Right cardiac atrium (tissue), 5 donors: ENCODE data around the gene YLPM1. TPM values are rescaled to one million over a fixed set of nuclear protein-coding genes. Genes with fewer than 3 reads are reported as not detected.

ENCODE experiments used
- ATAC-seq, 2 donors: fragments of 200-7000 bp; cut with Tn5 transposase; one replicate each; pipeline versions ENCODE4 v1.8.0 to v1.9.1; 2020; ENCODE audit warnings: moderate library complexity in 2 of 2, mild to moderate bottlenecking in 1 of 2
- DNase-seq, 3 donors: peaks; one replicate each; pipeline ENCODE4 v3.0.0-alpha.2; 2020
- H3K27ac ChIP-seq: one replicate; pipeline ENCODE4 v1.5.1; 2013; ENCODE audit warnings: mild to moderate bottlenecking, low read length, control low read depth, moderate library complexity
- H3K27me3 ChIP-seq: one replicate; pipeline ENCODE4 v1.6.1; 2013; ENCODE audit not compliant: control insufficient read depth, insufficient read depth
- H3K4me1 ChIP-seq: one replicate; pipeline ENCODE4 v1.6.1; 2013; ENCODE audit warnings: low read length; ENCODE audit not compliant: control insufficient read depth, insufficient read depth
- H3K4me3 ChIP-seq: one replicate; pipeline ENCODE4 v1.5.1; 2013; ENCODE audit warnings: low read length, control low read depth
- H3K9me3 ChIP-seq: one replicate; pipeline ENCODE4 v1.6.1; 2013; ENCODE audit warnings: low read length; ENCODE audit not compliant: control insufficient read depth
- WGBS: extraction: QIAGEN DNeasy Blood & Tissue Kit; methylation state at CpG from one replicate; pipeline ENCODE4 v1.1.7; 2013; 5-methylcytosine and 5-hydroxymethylcytosine counted together
- intact Hi-C, 4 donors: fragments of 100-400 bp; cut with DNase I; formaldehyde crosslinking; loops; one replicate each; pipeline versions ENCODE4 v1.11.0 to v1.14.0; 2022 to 2023
- long read RNA-seq, 4 donors: library from polyadenylated mRNA; unstranded; transcript quantifications; one replicate each; pipeline ENCODE4 v2.0.0, GENCODE V29; 2020 to 2021
- polyA plus RNA-seq: library from polyadenylated mRNA; stranded (reverse); fragments of 200-250 nt; gene quantifications from one replicate; pipeline ENCODE4 v1.2.3, GENCODE V29; 2013
- total RNA-seq, 4 donors: library from RNA; stranded (reverse); fragmentation: NEBNext Ultra II Directional; extraction: Animal tissue kit (Norgen Biotek cat#: 25700); gene quantifications; one replicate each; pipeline ENCODE4 v1.2.1, GENCODE V29; 2021
- donor health status: healthy with polysubstance abuse.
- donor health status: DM: no; HTN: yes; CAD: no.
- donor health status: DM: no; HTN: no; CAD: no.
- donor health status: DM: no; HTN: yes; CAD: no; lungs with severe emphysema.
- donor health status: DM: yes; HTN: yes; CAD: no.

Gene YLPM1
- total RNA-seq (10 to 100 TPM; 31.4 to 36.3 (median 34.4) TPM), polyA plus RNA-seq (15.5 TPM)
- long read RNA-seq, donor 1, partial matches to known transcripts: 18 of 18 reads
- long read RNA-seq, donor 1, other reads (novel, unspliced or antisense): 0 of 18 reads
- long read RNA-seq, donor 2, partial matches to known transcripts: 3 of 4 reads
- long read RNA-seq, donor 2, other reads (novel, unspliced or antisense): 1 of 4 reads
- long read RNA-seq, donor 3, partial matches to known transcripts: 25 of 26 reads
- long read RNA-seq, donor 3, other reads (novel, unspliced or antisense): 1 of 26 reads
- long read RNA-seq, donor 4, partial matches to known transcripts: 4 of 4 reads
- long read RNA-seq, donor 4, other reads (novel, unspliced or antisense): 0 of 4 reads

DNA sequence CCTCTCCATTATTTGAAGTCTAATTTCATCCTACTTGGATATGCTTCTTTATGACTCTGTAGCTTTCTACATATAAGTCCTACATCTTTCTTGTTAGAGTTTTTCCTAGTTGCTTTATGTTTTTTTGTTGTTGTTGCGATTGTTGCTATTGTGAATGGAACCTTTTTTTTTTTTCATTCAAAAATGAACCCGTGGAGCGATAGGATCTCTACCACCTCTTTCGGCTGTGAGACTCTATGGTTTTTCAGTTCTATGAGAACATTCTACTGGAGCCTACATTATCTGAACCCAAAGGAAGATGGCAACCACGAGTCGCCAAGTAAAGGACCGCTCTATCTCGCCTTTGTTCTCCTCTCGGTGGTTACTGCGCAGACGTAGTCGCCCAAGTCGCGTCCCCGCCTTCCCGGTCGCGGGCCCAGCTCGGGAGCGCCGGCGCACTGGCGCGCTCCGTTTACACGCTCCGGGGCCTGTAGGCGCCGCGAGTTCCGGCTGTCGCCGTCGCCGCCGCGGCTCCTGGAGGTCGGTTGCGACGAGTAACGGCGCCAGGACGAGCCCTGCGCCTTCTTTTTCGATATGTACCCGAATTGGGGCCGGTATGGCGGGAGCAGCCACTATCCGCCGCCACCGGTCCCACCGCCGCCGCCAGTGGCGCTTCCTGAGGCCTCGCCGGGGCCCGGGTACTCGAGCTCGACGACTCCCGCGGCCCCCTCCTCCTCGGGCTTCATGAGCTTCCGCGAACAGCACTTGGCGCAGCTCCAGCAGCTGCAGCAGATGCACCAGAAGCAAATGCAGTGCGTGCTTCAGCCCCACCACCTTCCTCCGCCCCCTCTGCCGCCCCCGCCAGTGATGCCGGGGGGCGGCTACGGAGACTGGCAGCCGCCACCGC is at the start of gene YLPM1:
YLPM1 (plus strand) TSS at position 400 of the 886 bp plus-strand sequence; CDS start at position 574, 174 bp downstream.
- under 1% methylated on average over 76 of the region's 76 CpGs for WGBS
- peak; percentile 92 to 96 (median 95) for DNase-seq
- peak within 1 kb of the TSS; percentile 91 for H3K4me3 ChIP-seq
- no peaks in the 10 kb centered on the region for H3K9me3 ChIP-seq
- peak; percentile 98 to 99 for ATAC-seq
- peak within 1 kb of the TSS; percentile 85 for H3K27ac ChIP-seq
- intact Hi-C loops: no loop called here
- no peaks in the 10 kb centered on the region for H3K27me3 ChIP-seq
- H3K4me1 ChIP-seq: peaks cover 3% of the 10 kb centered on the region

DNA sequence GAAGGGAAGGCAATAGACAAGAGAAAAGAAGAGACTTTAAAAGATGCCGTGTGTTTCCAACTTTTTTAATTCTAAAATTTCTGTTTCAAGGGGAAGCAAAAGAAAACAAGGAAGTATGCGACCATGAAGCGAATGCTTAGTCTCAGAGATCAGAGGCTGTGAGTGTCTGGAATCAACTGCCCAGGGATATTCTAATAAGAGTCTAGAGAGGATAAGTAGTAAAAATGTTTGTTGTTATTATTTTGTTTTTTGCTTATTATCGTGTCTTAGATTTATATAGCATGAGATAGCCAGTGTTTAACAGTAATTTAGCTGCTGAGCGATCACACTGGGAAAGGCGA is 49.8 kb upstream of the YLPM1 start:
- DNase-seq: no peak
- Histone ChIP-seq H3K27ac (no peak overlapping the region), H3K27me3 (no peaks in the 10 kb centered on the region), H3K9me3 (no peaks in the 10 kb centered on the region), H3K4me1 (no peaks in the 10 kb centered on the region), H3K4me3 (peak overlapping the region; percentile 100)
- WGBS: 11% methylated on average over 6 of the region's 6 CpGs
- intact Hi-C loops: loop anchor here in 1 of 4 donors (10.0 kb wide), 1 partner anchor 99 kb away; the partner anchor contains the start of gene LTBP2
- no peak for ATAC-seq

- Histone ChIP-seq H3K4me1 (no peaks in the 10 kb centered on the region), H3K4me3 (no peak overlapping the region), H3K27ac (no peak overlapping the region), H3K9me3 (no peaks in the 10 kb centered on the region), H3K27me3 (no peaks in the 10 kb centered on the region)
- no peak for ATAC-seq
- intact Hi-C loops: no loop called here
- no peak for DNase-seq
Observed at GRCh38 chr14:74720526-74720925, 42.6 kb upstream of the YLPM1 start.

- Histone ChIP-seq H3K9me3 (no peaks in the 10 kb centered on the region), H3K4me3 (no peak overlapping the region), H3K27me3 (no peaks in the 10 kb centered on the region), H3K4me1 (no peaks in the 10 kb centered on the region), H3K27ac (no peak overlapping the region)
- ATAC-seq: no peak
- WGBS: 86% methylated on average over 3 of the region's 3 CpGs
- DNase-seq: no peak
- intact Hi-C loops: no loop called here
Observed at GRCh38 chr14:74723134-74723533, 40.0 kb upstream of the YLPM1 start.

DNA sequence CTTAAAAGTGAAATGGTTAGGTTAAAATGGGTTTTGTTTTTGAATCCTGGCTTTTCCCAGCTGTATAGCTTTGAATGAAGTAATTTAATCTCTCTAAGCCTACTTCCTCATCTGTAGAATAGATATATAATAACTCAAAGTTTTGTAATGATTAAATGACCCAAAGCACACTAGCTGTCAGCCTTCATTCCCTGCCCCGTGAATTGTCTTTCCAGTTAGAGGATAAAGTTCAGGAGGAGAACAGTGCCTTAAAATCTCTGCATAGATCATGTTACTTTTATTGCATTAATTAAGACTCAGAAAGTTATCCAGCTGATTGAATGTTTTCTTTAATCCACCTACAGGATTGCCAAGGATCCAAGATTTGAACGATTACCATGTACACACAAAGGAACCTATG is 30.7 kb upstream of the YLPM1 start:
- intact Hi-C loops: no loop called here
- Histone ChIP-seq H3K4me1 (no peaks in the 10 kb centered on the region), H3K27me3 (no peaks in the 10 kb centered on the region), H3K27ac (no peak overlapping the region), H3K9me3 (no peaks in the 10 kb centered on the region), H3K4me3 (no peak overlapping the region)
- ATAC-seq: no peak
- WGBS: 92% methylated on average over 2 of the region's 2 CpGs
- no peak for DNase-seq

- no peak for ATAC-seq
- no peaks in the 10 kb centered on the region for H3K4me1 ChIP-seq
- intact Hi-C loops: no loop called here
- H3K27me3 ChIP-seq: no peaks in the 10 kb centered on the region
- 88% methylated on average over 3 of the region's 3 CpGs for WGBS
- H3K27ac ChIP-seq: no peak overlapping the region
- no peaks in the 10 kb centered on the region for H3K9me3 ChIP-seq
- DNase-seq: no peak
- no peak overlapping the region for H3K4me3 ChIP-seq
Observed at GRCh38 chr14:74733221-74733620, 29.9 kb upstream of the YLPM1 start.

GRCh38 chr14:74735125-74735524 is 28.0 kb upstream of the YLPM1 start:
- H3K9me3 ChIP-seq: no peaks in the 10 kb centered on the region
- no peaks in the 10 kb centered on the region for H3K4me1 ChIP-seq
- DNase-seq (no peak), ATAC-seq (no peak)
- no peak overlapping the region for H3K27ac ChIP-seq
- intact Hi-C loops: no loop called here
- 95% methylated on average over 4 of the region's 4 CpGs for WGBS
- H3K27me3 ChIP-seq: no peaks in the 10 kb centered on the region
- H3K4me3 ChIP-seq: no peak overlapping the region

GRCh38 chr14:74737753-74738325 is 25.3 kb upstream of the YLPM1 start:
- ATAC-seq (no peak), DNase-seq (no peak)
- Histone ChIP-seq H3K4me1 (no peaks in the 10 kb centered on the region), H3K27ac (no peak overlapping the region), H3K4me3 (no peak overlapping the region), H3K9me3 (no peaks in the 10 kb centered on the region), H3K27me3 (no peaks in the 10 kb centered on the region)
- intact Hi-C loops: no loop called here
- whole genome bisulfite sequencing: 97% methylated on average over 4 of the region's 4 CpGs

DNA sequence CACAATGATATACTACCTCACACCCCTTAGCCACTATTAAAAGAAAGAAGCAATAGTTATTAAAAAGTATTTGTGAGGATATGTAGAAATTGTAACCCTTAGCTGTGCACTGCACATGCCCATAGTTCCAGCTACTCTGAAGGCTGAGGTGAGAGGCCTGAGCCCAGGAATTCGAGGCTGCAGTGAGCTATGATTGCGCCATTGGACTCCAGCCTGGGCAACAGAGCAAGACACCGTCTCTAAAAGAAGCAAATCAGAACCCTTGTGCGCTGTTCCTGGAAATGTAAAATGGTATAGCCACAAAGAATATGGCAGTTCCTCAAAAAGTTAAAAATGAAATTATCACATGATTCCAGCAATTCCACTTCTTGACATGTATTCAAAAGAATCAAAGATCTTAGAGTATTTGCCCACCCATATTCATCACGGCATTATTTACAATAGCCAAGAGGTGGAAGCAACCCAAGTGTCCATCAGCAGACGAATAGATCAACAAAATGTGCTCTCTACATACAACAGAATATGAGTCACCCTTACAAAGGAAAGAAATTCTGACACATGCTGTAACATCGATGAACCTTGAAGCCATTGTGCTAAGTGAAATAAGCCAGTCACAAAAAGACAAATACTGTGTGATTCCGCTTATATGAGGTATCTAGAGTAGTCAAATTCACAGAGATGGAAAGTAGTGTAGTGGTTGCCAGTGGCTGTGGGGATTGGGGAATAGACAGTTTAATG is 23.7 kb upstream of the YLPM1 start:
- Histone ChIP-seq H3K9me3 (no peaks in the 10 kb centered on the region), H3K4me1 (no peaks in the 10 kb centered on the region), H3K27me3 (no peaks in the 10 kb centered on the region), H3K27ac (no peak overlapping the region), H3K4me3 (no peak overlapping the region)
- no peak for ATAC-seq
- intact Hi-C loops: no loop called here
- no peak for DNase-seq
- WGBS: 96% methylated on average over 8 of the region's 8 CpGs

DNA sequence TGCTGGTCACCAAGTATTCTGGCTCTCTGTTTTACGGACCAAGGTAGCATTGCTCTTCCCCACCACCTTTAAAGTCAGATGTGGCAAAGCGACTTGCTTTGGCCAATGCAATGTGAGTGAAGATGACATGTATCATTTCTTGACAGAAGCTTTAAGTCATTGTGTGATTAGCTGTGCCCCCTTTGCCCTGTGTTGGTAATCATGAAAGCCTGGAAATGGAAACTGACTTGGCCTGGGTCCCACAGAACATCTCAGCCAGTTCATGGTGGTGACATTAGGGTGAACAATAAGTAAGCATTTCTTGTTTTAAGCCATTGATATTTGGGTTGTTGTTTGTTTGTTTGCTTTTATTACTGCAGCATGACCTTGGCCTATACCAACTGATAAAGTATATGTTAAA is 15.9 kb upstream of the YLPM1 start:
- ATAC-seq (no peak), DNase-seq (no peak)
- intact Hi-C loops: no loop called here
- H3K27me3 ChIP-seq: no peaks in the 10 kb centered on the region
- H3K27ac ChIP-seq: no peak overlapping the region
- no peaks in the 10 kb centered on the region for H3K9me3 ChIP-seq
- 88% methylated on average over 2 of the region's 2 CpGs for whole genome bisulfite sequencing
- H3K4me1 ChIP-seq: no peaks in the 10 kb centered on the region
- H3K4me3 ChIP-seq: no peak overlapping the region
